Heart left ventricle (tissue), 16 donors: ENCODE measurements around the gene RASGEF1B. TPM values are rescaled to one million over a fixed set of nuclear protein-coding genes. Genes with fewer than 3 reads are reported as not detected.

Experiments
- ATAC-seq, 4 donors: fragments of 200-7000 bp; cut with Tn5 transposase; one replicate each; pipeline ENCODE4 v1.9.1; 2020 to 2022; ENCODE audit warnings: moderate library complexity in 4 of 4, mild to moderate bottlenecking in 3 of 4, moderate number of reproducible peaks in 1 of 4
- DNase-seq, 5 donors: peaks; one replicate each; pipeline ENCODE4 v3.0.0-alpha.2; 2020
- H3K27ac ChIP-seq, 12 donors: fragments of 200-600 bp; sonication (generic) in 4 of 12; one replicate each; pipeline versions ENCODE4 v1.5.0 to v1.8.0; 2016 to 2022; ENCODE audit warnings: mild to moderate bottlenecking in 2 of 12
- H3K27me3 ChIP-seq, 9 donors: fragments of 200-600 bp; sonication (generic) in 2 of 9; one replicate each; pipeline versions ENCODE4 v1.5.1 to v1.8.0; 2016 to 2022; ENCODE audit warnings: mild to moderate bottlenecking in 3 of 9
- H3K36me3 ChIP-seq, 9 donors: fragments of 200-600 bp; sonication (generic) in 2 of 9; one replicate each; pipeline versions ENCODE4 v1.5.0 to v1.8.0; 2018 to 2022; ENCODE audit warnings: mild to moderate bottlenecking in 2 of 9
- H3K4me1 ChIP-seq, 12 donors: fragments of 200-600 bp; sonication (generic) in 4 of 12; one replicate each; pipeline versions ENCODE4 v1.5.0 to v1.8.0; 2016 to 2022; ENCODE audit warnings: mild to moderate bottlenecking in 3 of 12
- H3K4me3 ChIP-seq, 12 donors: fragments of 200-600 bp; sonication (generic) in 4 of 12; one replicate each; pipeline versions ENCODE4 v1.5.0 to v1.8.0; 2017 to 2022; ENCODE audit warnings: mild to moderate bottlenecking in 9 of 12, moderate library complexity in 4 of 12
- H3K9me3 ChIP-seq, 12 donors: fragments of 200-600 bp; sonication (generic) in 4 of 12; one replicate each; pipeline versions ENCODE4 v1.5.0 to v1.8.0; 2016 to 2022; ENCODE audit warnings: mild to moderate bottlenecking in 1 of 12
- POLR2A ChIP-seq, 2 donors: fragments of 450-650 bp; IDR thresholded peaks; one replicate each; pipeline ENCODE4 v1.6.1; 2017; ENCODE audit warnings: antibody characterized with exemption in 2 of 2, mild to moderate bottlenecking in 2 of 2, moderate library complexity in 2 of 2
- WGBS, 4 donors: extraction: QIAGEN DNeasy Blood & Tissue Kit in 2 of 4; methylation state at CpG; one replicate each; pipeline versions ENCODE4 v1.1.5 to v1.1.7; 2013 to 2018; 5-methylcytosine and 5-hydroxymethylcytosine counted together
- intact Hi-C, 10 donors: fragments of 100-400 bp; cut with DNase I; formaldehyde crosslinking; loops; one replicate each; pipeline versions ENCODE4 v1.11.1 to v1.14.2; 2022
- polyA plus RNA-seq, 2 donors: library from polyadenylated mRNA; stranded (reverse); fragments of 200-250 nt; gene quantifications; one replicate each; pipeline ENCODE4 v1.2.3, GENCODE V29; 2013
- total RNA-seq, 9 donors: library from RNA; depleted of rRNA in 2 of 9; stranded (reverse); fragments of >200 nt in 2 of 9; fragmentation: NEBNext Ultra II Directional in 3 of 9; extraction: Animal tissue kit (Norgen Biotek cat#: 25700) in 3 of 9; gene quantifications; one replicate each; pipeline versions ENCODE4 v1.1.0 to v1.2.4, GENCODE V29; 2016 to 2023
- TF ChIP-seq, protein P1 (sequence below), 12 donors: fragments of 200-600 bp; sonication (generic) in 4 of 12; IDR thresholded peaks; one replicate each; pipeline versions ENCODE4 v1.5.0 to v1.8.0; 2018 to 2022; ENCODE audit warnings: antibody characterized with exemption in 12 of 12, mild to moderate bottlenecking in 5 of 12
- donor health status: ischemic (EF 13 %, LVEDD 7.1; RV severe dilation, severe dysfunction).
- donor health status: healthy with polysubstance abuse.
- donor health status: DM: no; HTN: yes; CAD: no.
- donor health status: DM: no; HTN: no; CAD: no.
- donor health status: ischemic (EF 25% LVEDD 6.9; RV normal size, moderate dysfunction).
- donor health status: ischemic (EF 25% LVEDD 5.7; RV mildly dilated, moderate dysfunction).
- donor health status: healthy.
- donor health status: DM: yes; HTN: yes; CAD: no.
- donor health status: ischemic (EF 35%, LVEDD 5.7; RV mildly dilated, moderate dysfunction).
- donor health status: nonischemic (EF 11% LVEDD 7.7; RV severe dilation, severe dysfunction).
- donor health status: DM: yes; HTN: yes; CAD: no.
- donor health status: PGD.
- donor health status: ischemic (EF 29% LVEDD 5.4; RV normal size, mild dysfunction).
- donor health status: nonischemic (EF 23%, LVEDD 6.1; RV moderate dilation, normal function).

The RASGEF1B gene
- total and polyA plus RNA-seq, 11 donors, result 1.5 to 11.9 (median 2.9) TPM

DNA sequence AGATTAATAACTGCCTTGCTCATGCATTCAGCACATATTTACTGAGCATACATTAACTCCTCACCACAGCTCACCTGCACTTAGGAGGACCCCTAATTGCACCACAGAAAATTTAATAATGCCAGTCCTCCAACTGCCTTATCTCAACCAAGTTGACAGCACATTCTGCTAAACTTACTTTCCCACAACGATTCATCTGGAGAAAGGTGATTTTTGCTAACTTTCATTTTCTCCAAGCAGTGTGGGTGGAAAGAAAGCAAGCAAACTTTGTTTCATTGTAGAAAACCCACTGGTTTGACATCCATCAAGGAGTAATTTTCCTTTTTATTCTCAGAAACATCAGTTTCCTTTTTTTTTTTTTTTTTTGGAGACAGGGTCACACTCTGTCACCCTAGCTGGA, 49.1 kb downstream of the RASGEF1B start:
- no peak overlapping the region for H3K27ac ChIP-seq
- ATAC-seq (no peak), DNase-seq (no peak)
- peaks cover 0 to 27% (median 9%) of the 10 kb centered on the region in 9 donors for H3K36me3 ChIP-seq
- no peaks in the 10 kb centered on the region for H3K9me3 ChIP-seq
- intact Hi-C loops, result no loop called here
- 52 to 66% (median 63%) methylated on average over 1 of the region's 1 CpG for WGBS, 4 donors
- H3K27me3 ChIP-seq, result no peaks in the 10 kb centered on the region
- TF ChIP-seq POLR2A (IDR thresholded peaks at IDR 0.05), result no peak
- TF ChIP-seq, protein P1, sequence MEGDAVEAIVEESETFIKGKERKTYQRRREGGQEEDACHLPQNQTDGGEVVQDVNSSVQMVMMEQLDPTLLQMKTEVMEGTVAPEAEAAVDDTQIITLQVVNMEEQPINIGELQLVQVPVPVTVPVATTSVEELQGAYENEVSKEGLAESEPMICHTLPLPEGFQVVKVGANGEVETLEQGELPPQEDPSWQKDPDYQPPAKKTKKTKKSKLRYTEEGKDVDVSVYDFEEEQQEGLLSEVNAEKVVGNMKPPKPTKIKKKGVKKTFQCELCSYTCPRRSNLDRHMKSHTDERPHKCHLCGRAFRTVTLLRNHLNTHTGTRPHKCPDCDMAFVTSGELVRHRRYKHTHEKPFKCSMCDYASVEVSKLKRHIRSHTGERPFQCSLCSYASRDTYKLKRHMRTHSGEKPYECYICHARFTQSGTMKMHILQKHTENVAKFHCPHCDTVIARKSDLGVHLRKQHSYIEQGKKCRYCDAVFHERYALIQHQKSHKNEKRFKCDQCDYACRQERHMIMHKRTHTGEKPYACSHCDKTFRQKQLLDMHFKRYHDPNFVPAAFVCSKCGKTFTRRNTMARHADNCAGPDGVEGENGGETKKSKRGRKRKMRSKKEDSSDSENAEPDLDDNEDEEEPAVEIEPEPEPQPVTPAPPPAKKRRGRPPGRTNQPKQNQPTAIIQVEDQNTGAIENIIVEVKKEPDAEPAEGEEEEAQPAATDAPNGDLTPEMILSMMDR (IDR thresholded peaks at IDR 0.05), result no peak
- peaks cover 0 to 11% (median 0%) of the 10 kb centered on the region in 12 donors for H3K4me1 ChIP-seq
- H3K4me3 ChIP-seq, result no peak overlapping the region

GRCh38 chr4:81421346-81422218, 50.1 kb downstream of the RASGEF1B start:
- no peaks in the 10 kb centered on the region for H3K9me3 ChIP-seq
- 68 to 77% (median 72%) methylated on average over 6 of the region's 6 CpGs for WGBS, 4 donors
- TF ChIP-seq POLR2A (IDR thresholded peaks at IDR 0.05), result no peak
- TF ChIP-seq, protein P1 (IDR thresholded peaks at IDR 0.05), result no peak
- intact Hi-C loops, result no loop called here
- peaks cover 0 to 11% (median 0%) of the 10 kb centered on the region in 12 donors for H3K4me1 ChIP-seq
- no peaks in the 10 kb centered on the region for H3K27me3 ChIP-seq
- DNase-seq (no peak), ATAC-seq (peak in 3 of 4 donors; percentile 71 to 79 (median 75))
- H3K4me3 ChIP-seq, result no peak overlapping the region
- peaks cover 0 to 17% (median 5%) of the 10 kb centered on the region in 9 donors for H3K36me3 ChIP-seq
- H3K27ac ChIP-seq, result peak overlapping the region in 1 of 12 donors; percentile 38

GRCh38 chr4:81418572-81418971, 53.1 kb downstream of the RASGEF1B start:
- no peaks in the 10 kb centered on the region for H3K36me3 ChIP-seq
- no peak overlapping the region for H3K27ac ChIP-seq
- no peak overlapping the region for H3K4me3 ChIP-seq
- TF ChIP-seq POLR2A (IDR thresholded peaks at IDR 0.05), result no peak
- TF ChIP-seq, protein P1 (IDR thresholded peaks at IDR 0.05), result no peak
- intact Hi-C loops, result no loop called here
- 16 to 50% (median 42%) methylated on average over 1 of the region's 1 CpG for WGBS, 4 donors
- ATAC-seq (no peak), DNase-seq (no peak)
- H3K4me1 ChIP-seq, result peaks cover 0 to 11% (median 0%) of the 10 kb centered on the region in 12 donors
- H3K27me3 ChIP-seq, result no peaks in the 10 kb centered on the region
- H3K9me3 ChIP-seq, result no peaks in the 10 kb centered on the region

GRCh38 chr4:81412946-81413495, 58.7 kb downstream of the RASGEF1B start:
- Histone ChIP-seq H3K36me3 (no peaks in the 10 kb centered on the region), H3K27ac (no peak overlapping the region), H3K4me3 (no peak overlapping the region), H3K9me3 (no peaks in the 10 kb centered on the region), H3K4me1 (no peaks in the 10 kb centered on the region), H3K27me3 (no peaks in the 10 kb centered on the region)
- TF ChIP-seq, protein P1 (IDR thresholded peaks at IDR 0.05), result no peak
- no peak for TF ChIP-seq POLR2A (IDR thresholded peaks at IDR 0.05)
- ATAC-seq (no peak), DNase-seq (no peak)
- WGBS, 4 donors, result 82 to 90% (median 89%) methylated on average over 4 of the region's 4 CpGs
- intact Hi-C loops, result no loop called here
